C4-2B (cell line): Measurements from ENCODE around the gene MET.

Experiments
- CTCF ChIP-seq: fragments of 450-650 bp; conservative IDR thresholded peaks from 2 replicates; pipeline ENCODE4 v1.5.1; 2017; ENCODE audit warnings: mild to moderate bottlenecking
- ZFX ChIP-seq: fragments of 450-650 bp; IDR thresholded peaks from 2 replicates; pipeline ENCODE4 v1.6.1; 2017

- TF ChIP-seq CTCF (no peak), ZFX (no peak)
Measured at GRCh38 chr7:116777651-116778281, 105.8 kb downstream of the MET start.
